SK-N-SH treated with all-trans-retinoic acid at 6 μM for 48 hours (cell line): ENCODE data around the gene LRRK1.
"Not testable (repeated sequence)": the region's sequence is repeated elsewhere in the genome, so short reads cannot be mapped to it uniquely, and the experiment has no call there.

ENCODE experiments used
- ATAC-seq: fragments of 200-7000 bp; cut with Tn5 transposase; 3 replicates; pipeline ENCODE4 v1.9.1; 2020; ENCODE audit warnings: mild to moderate bottlenecking, moderate library complexity
- ARNTL ChIP-seq: fragments of 450-650 bp; formaldehyde crosslinking; IDR thresholded peaks from 2 replicates; pipeline ENCODE4 v1.5.0; 2020; ENCODE audit warnings: low read depth, mild to moderate bottlenecking, moderate library complexity, borderline replicate concordance
- BACH2 ChIP-seq: fragments of 250-450 bp; sonication (Bioruptor Pico); IDR thresholded peaks from 2 replicates; pipeline ENCODE4 v1.9.0; 2021; ENCODE audit warnings: mild to moderate bottlenecking, borderline replicate concordance
- CSDC2 ChIP-seq: fragments of 250-450 bp; sonication (Bioruptor Pico); IDR thresholded peaks from 2 replicates; pipeline ENCODE4 v1.5.0; 2020; ENCODE audit warnings: mild to moderate bottlenecking, moderate library complexity
- ESRRG ChIP-seq: fragments of 250-450 bp; sonication (Bioruptor Pico); IDR thresholded peaks from 2 replicates; pipeline ENCODE4 v1.6.1; 2021; ENCODE audit warnings: mild to moderate bottlenecking
- ISL1 ChIP-seq: fragments of 250-450 bp; sonication (Bioruptor Pico); IDR thresholded peaks from 2 replicates; pipeline ENCODE4 v2.1.2; 2022; ENCODE audit warnings: mild to moderate bottlenecking, moderate library complexity
- OSR1 ChIP-seq: fragments of 250-450 bp; sonication (Bioruptor Pico); IDR thresholded peaks from 2 replicates; pipeline ENCODE4 v1.8.0; 2022; ENCODE audit warnings: moderate library complexity, mild to moderate bottlenecking, inconsistent platforms
- PPARA ChIP-seq: fragments of 250-450 bp; sonication (Bioruptor Pico); IDR thresholded peaks from 2 replicates; pipeline ENCODE4 v1.5.0; 2020; ENCODE audit warnings: mild to moderate bottlenecking, borderline replicate concordance
- RARB ChIP-seq: fragments of 250-450 bp; sonication (Bioruptor Pico); IDR thresholded peaks from 2 replicates; pipeline ENCODE4 v1.8.0; 2021; ENCODE audit warnings: mild to moderate bottlenecking, moderate library complexity
- SNAI2 ChIP-seq: fragments of 250-450 bp; sonication (Bioruptor Pico); IDR thresholded peaks from 2 replicates; pipeline ENCODE4 v1.5.0; 2020; ENCODE audit warnings: mild to moderate bottlenecking, moderate library complexity
- TOX ChIP-seq: fragments of 250-450 bp; sonication (Bioruptor Pico); IDR thresholded peaks from 2 replicates; pipeline ENCODE4 v1.8.0; 2021; ENCODE audit warnings: mild to moderate bottlenecking, moderate library complexity, borderline replicate concordance
- ZC3H10 ChIP-seq: fragments of 250-450 bp; sonication (Bioruptor Pico); IDR thresholded peaks from 2 replicates; pipeline ENCODE4 v1.5.1; 2021; ENCODE audit warnings: mild to moderate bottlenecking, moderate library complexity
- ZFP3 ChIP-seq: fragments of 250-450 bp; sonication (Bioruptor Pico); IDR thresholded peaks from 2 replicates; pipeline ENCODE4 v1.5.0; 2020; ENCODE audit warnings: mild to moderate bottlenecking, moderate library complexity
- ZFP30 ChIP-seq: fragments of 450-650 bp; formaldehyde crosslinking; IDR thresholded peaks from 2 replicates; pipeline ENCODE4 v1.5.0; 2022; ENCODE audit warnings: mild to moderate bottlenecking, moderate library complexity
- ZNF565 ChIP-seq: fragments of 450-650 bp; formaldehyde crosslinking; conservative IDR thresholded peaks from 2 replicates; pipeline ENCODE4 v1.5.0; 2020; ENCODE audit warnings: low read depth, mild to moderate bottlenecking, moderate library complexity
- ZNF70 ChIP-seq: fragments of 450-650 bp; formaldehyde crosslinking; IDR thresholded peaks from 2 replicates; pipeline ENCODE4 v1.5.0; 2020; ENCODE audit warnings: mild to moderate bottlenecking, moderate library complexity
- ZNF8 ChIP-seq: fragments of 450-650 bp; formaldehyde crosslinking; IDR thresholded peaks from 2 replicates; pipeline ENCODE4 v1.5.0; 2020; ENCODE audit warnings: mild to moderate bottlenecking, moderate library complexity
- TF ChIP-seq, protein P1 (sequence below): fragments of 250-450 bp; sonication (Bioruptor Pico); IDR thresholded peaks from 2 replicates; pipeline ENCODE4 v1.5.1; 2020; ENCODE audit warnings: low read depth, mild to moderate bottlenecking, moderate library complexity
- TF ChIP-seq, protein P2 (sequence below): fragments of 250-450 bp; sonication (Bioruptor Pico); IDR thresholded peaks from 2 replicates; pipeline ENCODE4 v1.8.0; 2020; ENCODE audit warnings: mild to moderate bottlenecking, moderate library complexity, borderline replicate concordance
- TF ChIP-seq, protein P3 (sequence below): fragments of 250-450 bp; sonication (Bioruptor Pico); IDR thresholded peaks from 2 replicates; pipeline ENCODE4 v1.5.0; 2020; ENCODE audit warnings: mild to moderate bottlenecking, moderate library complexity
- TF ChIP-seq, protein P4 (sequence below): fragments of 250-450 bp; sonication (Bioruptor Pico); IDR thresholded peaks from 2 replicates; pipeline ENCODE4 v1.8.0; 2021; ENCODE audit warnings: low read depth, mild to moderate bottlenecking, moderate library complexity, borderline replicate concordance

Gene LRRK1

DNA sequence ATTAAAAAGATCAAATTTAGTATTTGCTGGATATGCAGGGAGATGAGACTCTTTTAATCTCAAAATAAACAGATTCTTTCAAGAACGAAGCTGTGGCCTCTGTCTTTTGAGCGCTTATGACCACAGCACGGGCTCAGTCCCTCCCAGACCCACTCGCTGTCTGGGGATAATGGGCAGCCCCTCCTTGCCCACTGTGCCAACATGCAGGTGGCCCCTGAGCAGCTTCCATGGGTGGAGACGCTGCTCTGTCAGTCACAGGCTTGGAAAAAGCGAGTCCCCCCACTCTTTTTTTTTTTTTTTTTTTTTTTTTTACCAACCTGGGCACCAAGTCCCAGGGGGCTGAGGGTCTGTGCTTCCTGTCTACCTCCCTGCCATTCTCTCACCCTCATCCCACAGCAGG lies 150.9 kb downstream of the LRRK1 start:
- ATAC-seq = peak; percentile 9; the same call in 1 of the 3 replicates
- TF ChIP-seq BACH2 = no peak
- TF ChIP-seq, protein P1, sequence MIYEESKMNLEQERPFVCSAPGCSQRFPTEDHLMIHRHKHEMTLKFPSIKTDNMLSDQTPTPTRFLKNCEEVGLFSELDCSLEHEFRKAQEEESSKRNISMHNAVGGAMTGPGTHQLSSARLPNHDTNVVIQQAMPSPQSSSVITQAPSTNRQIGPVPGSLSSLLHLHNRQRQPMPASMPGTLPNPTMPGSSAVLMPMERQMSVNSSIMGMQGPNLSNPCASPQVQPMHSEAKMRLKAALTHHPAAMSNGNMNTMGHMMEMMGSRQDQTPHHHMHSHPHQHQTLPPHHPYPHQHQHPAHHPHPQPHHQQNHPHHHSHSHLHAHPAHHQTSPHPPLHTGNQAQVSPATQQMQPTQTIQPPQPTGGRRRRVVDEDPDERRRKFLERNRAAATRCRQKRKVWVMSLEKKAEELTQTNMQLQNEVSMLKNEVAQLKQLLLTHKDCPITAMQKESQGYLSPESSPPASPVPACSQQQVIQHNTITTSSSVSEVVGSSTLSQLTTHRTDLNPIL = no peak
- no peak for TF ChIP-seq CSDC2 (CRISPR knock-in tag)

DNA sequence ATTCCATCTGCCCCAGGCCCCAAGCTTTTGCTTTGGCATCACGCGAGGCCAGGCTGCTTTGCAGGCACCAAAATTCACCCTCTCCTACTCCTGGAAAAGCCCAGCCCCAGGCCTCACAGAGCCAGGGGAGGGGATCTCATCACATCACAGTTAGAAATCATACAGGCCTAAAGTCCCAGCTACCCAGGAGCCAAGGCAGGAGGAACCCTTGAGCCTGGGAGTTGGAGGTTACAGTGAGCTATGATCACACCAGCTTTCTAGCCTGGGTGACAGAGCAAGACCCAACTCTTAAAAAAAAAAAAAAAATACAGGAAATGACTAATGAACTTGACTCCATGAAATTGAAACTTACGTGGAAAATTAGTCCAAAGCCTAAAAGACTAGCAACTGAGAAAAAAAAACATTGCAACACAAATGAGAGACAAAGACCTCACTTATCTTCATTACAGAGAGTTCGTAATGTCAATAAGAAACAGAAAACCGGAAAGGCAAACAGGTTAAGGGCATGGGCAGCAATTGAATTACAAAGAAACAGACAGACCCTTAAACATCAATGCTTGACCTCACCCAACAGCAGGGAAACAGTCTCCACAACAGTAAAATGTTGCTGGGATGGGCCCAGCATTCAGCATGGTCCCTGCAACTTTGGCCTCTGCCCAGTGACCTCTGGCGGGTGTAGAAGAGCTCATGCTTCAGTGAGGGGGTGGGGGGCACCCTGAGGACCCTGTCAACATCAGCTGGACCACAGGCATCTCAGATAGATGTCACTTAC lies 151.5 kb downstream of the LRRK1 start:
- no peak for TF ChIP-seq ZFP30 (CRISPR knock-in tag)
- no peak for TF ChIP-seq PPARA (CRISPR knock-in tag)
- TF ChIP-seq SNAI2 (CRISPR knock-in tag) = no peak
- TF ChIP-seq ZNF8 (CRISPR knock-in tag) = no peak
- ATAC-seq = peak; percentile 78

DNA sequence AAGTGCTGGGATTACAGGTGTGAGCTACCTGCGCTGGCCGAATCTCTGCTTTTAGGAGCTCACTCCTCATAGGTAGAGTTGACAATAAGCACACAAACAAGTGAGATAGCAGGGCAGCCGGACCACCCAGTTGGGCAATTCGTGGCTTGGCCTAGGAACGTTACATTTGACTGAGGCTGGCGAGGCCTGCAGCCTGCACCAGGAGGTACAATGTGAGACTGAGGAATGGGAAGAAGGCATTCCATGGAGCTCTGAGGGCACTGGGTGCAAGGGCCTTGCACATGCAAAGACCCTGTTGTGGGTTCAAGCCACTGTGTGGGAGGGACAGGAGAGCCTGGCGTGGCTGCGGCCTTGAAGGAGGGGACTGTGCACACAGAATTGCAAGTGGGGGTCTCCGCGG lies 152.5 kb downstream of the LRRK1 start:
- ATAC-seq = no peak
- TF ChIP-seq ARNTL (CRISPR knock-in tag) (no peak), ZC3H10 (no peak), ZNF565 (CRISPR knock-in tag) (no peak), ZNF8 (CRISPR knock-in tag) (no peak), RARB (CRISPR knock-in tag) (no peak), ISL1 (no peak), ZNF70 (CRISPR knock-in tag) (no peak), ZFP3 (CRISPR knock-in tag) (no peak), PPARA (CRISPR knock-in tag) (no peak), TOX (CRISPR knock-in tag) (no peak), ESRRG (no peak), OSR1 (no peak)
- TF ChIP-seq, protein P2, sequence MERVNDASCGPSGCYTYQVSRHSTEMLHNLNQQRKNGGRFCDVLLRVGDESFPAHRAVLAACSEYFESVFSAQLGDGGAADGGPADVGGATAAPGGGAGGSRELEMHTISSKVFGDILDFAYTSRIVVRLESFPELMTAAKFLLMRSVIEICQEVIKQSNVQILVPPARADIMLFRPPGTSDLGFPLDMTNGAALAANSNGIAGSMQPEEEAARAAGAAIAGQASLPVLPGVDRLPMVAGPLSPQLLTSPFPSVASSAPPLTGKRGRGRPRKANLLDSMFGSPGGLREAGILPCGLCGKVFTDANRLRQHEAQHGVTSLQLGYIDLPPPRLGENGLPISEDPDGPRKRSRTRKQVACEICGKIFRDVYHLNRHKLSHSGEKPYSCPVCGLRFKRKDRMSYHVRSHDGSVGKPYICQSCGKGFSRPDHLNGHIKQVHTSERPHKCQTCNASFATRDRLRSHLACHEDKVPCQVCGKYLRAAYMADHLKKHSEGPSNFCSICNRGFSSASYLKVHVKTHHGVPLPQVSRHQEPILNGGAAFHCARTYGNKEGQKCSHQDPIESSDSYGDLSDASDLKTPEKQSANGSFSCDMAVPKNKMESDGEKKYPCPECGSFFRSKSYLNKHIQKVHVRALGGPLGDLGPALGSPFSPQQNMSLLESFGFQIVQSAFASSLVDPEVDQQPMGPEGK (CRISPR knock-in tag) = no peak
- TF ChIP-seq, protein P3, sequence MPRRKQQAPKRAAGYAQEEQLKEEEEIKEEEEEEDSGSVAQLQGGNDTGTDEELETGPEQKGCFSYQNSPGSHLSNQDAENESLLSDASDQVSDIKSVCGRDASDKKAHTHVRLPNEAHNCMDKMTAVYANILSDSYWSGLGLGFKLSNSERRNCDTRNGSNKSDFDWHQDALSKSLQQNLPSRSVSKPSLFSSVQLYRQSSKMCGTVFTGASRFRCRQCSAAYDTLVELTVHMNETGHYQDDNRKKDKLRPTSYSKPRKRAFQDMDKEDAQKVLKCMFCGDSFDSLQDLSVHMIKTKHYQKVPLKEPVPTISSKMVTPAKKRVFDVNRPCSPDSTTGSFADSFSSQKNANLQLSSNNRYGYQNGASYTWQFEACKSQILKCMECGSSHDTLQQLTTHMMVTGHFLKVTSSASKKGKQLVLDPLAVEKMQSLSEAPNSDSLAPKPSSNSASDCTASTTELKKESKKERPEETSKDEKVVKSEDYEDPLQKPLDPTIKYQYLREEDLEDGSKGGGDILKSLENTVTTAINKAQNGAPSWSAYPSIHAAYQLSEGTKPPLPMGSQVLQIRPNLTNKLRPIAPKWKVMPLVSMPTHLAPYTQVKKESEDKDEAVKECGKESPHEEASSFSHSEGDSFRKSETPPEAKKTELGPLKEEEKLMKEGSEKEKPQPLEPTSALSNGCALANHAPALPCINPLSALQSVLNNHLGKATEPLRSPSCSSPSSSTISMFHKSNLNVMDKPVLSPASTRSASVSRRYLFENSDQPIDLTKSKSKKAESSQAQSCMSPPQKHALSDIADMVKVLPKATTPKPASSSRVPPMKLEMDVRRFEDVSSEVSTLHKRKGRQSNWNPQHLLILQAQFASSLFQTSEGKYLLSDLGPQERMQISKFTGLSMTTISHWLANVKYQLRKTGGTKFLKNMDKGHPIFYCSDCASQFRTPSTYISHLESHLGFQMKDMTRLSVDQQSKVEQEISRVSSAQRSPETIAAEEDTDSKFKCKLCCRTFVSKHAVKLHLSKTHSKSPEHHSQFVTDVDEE (CRISPR knock-in tag) = no peak
- TF ChIP-seq, protein P4, sequence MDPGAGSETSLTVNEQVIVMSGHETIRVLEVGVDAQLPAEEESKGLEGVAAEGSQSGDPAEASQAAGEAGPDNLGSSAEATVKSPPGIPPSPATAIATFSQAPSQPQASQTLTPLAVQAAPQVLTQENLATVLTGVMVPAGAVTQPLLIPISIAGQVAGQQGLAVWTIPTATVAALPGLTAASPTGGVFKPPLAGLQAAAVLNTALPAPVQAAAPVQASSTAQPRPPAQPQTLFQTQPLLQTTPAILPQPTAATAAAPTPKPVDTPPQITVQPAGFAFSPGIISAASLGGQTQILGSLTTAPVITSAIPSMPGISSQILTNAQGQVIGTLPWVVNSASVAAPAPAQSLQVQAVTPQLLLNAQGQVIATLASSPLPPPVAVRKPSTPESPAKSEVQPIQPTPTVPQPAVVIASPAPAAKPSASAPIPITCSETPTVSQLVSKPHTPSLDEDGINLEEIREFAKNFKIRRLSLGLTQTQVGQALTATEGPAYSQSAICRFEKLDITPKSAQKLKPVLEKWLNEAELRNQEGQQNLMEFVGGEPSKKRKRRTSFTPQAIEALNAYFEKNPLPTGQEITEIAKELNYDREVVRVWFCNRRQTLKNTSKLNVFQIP (CRISPR knock-in tag) = no peak
- TF ChIP-seq, protein P1 = no peak

DNA sequence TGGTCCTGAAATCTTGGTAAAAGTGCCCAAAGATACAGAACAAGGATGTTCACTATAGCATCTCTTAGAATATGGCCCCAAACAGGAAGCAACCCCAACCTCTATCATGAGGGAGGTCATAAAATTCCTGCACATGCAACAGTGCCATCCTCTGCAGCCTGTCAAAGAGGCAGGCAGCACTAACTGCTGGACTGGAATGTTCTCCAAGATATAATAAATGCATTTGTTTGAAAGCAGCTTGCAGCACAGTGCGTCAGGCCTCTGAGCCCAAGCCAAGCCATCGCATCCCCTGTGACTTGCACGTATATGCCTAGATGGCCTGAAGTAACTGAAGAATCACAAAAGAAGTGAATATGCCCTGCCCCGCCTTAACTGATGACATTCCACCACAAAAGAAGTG lies 153.1 kb downstream of the LRRK1 start:
- not testable (repeated sequence) for ATAC-seq

DNA sequence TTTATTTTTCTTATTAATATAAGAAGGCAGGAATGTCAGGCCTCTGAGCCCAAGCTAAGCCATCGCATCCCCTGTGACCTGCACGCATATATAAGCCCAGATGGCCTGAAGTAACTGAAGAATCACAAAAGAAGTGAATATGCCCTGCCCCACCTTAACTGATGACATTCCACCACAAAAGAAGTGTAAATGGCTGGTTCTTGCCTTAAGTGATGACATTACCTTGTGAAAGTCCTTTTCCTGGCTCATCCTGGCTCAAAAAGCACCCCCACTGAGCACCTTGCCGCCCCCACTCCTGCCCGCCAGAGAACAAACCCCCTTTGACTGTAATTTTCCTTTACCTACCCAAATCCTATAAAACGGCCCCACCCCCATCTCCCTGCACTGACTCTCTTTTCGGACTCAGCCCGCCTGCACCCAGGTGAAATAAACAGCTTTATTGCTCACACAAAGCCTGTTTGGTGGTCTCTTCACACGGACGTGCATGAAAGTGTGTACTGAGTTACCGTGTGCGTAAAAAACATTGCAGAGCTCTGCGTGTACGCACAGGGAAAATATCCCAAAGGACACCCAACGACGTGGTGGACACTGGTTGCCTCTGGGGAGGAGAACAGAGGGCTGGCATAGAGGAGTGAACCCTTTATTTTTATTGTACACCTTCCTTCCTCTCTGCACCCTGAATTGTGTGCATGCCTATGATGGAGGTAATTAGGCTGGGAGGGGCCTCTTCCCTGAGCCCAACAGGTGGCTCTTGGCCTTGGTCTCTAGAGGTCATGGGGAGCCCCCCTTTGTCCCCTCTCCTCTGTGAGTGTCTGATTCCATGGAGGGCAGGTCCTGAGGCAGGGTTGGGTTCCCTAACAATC lies 158.9 kb downstream of the LRRK1 start:
- not testable (repeated sequence) for ATAC-seq
